Skeletal muscle tissue (tissue), 4 donors: ENCODE measurements around the gene SERPINE2. TPM values are rescaled to one million over a fixed set of nuclear protein-coding genes. Genes with fewer than 3 reads are reported as not detected.

Source experiments
- H3K27ac ChIP-seq: one replicate; pipeline ENCODE4 v1.7.0; 2013; ENCODE audit warnings: mild to moderate bottlenecking, low read depth, low read length, inconsistent platforms
- H3K27me3 ChIP-seq, 3 donors: one replicate each; pipeline ENCODE4 v1.7.0; 2013; ENCODE audit warnings: low read length in 3 of 3; ENCODE audit not compliant: control insufficient read depth in 3 of 3, insufficient read depth in 3 of 3
- H3K36me3 ChIP-seq, 3 donors: one replicate each; pipeline ENCODE4 v1.7.0; 2013; ENCODE audit warnings: low read length in 3 of 3; ENCODE audit not compliant: control insufficient read depth in 3 of 3, insufficient read depth in 3 of 3
- H3K4me1 ChIP-seq, 3 donors: one replicate each; pipeline ENCODE4 v1.7.0; 2013; ENCODE audit warnings: low read length in 3 of 3, mild to moderate bottlenecking in 3 of 3; ENCODE audit not compliant: control insufficient read depth in 3 of 3, insufficient read depth in 3 of 3
- H3K4me3 ChIP-seq, 3 donors: one replicate each; pipeline ENCODE4 v1.7.0; 2013; ENCODE audit warnings: low read length in 3 of 3
- H3K9ac ChIP-seq, 3 donors: one replicate each; pipeline ENCODE4 v1.7.0; 2013; ENCODE audit warnings: low read length in 3 of 3, mild to moderate bottlenecking in 3 of 3, moderate library complexity in 2 of 3, low read depth in 1 of 3
- H3K9me3 ChIP-seq, 3 donors: one replicate each; pipeline ENCODE4 v1.7.0; 2013; ENCODE audit warnings: low read length in 3 of 3; ENCODE audit not compliant: control insufficient read depth in 3 of 3
- total RNA-seq: library from RNA; depleted of rRNA; stranded (reverse); fragments of >200 nt; gene quantifications from one replicate; pipeline ENCODE4 v1.2.3, GENCODE V29; 2014
- donor health status: Osteomylitis.

The SERPINE2 gene
- total RNA-seq, 1 donor from 2014 or later = 33.4 TPM

- peaks cover 0 to 6% (median 0%) of the 10 kb centered on the region in 3 donors for H3K27me3 ChIP-seq
- H3K27ac ChIP-seq = no peak overlapping the region
- peaks cover 0 to 3% (median 0%) of the 10 kb centered on the region in 3 donors for H3K4me1 ChIP-seq
- H3K9ac ChIP-seq = no peak overlapping the region
- H3K4me3 ChIP-seq = no peak overlapping the region
- H3K36me3 ChIP-seq = no peaks in the 10 kb centered on the region
- no peaks in the 10 kb centered on the region for H3K9me3 ChIP-seq
These were observed 34.6 kb upstream of the SERPINE2 start for GRCh38 chr2:224073676-224074075.

GRCh38 chr2:224072541-224073188, 33.6 kb upstream of the SERPINE2 start:
- no peaks in the 10 kb centered on the region for H3K36me3 ChIP-seq
- H3K27ac ChIP-seq = peak overlapping the region; percentile 42
- H3K4me1 ChIP-seq = peaks cover 0 to 3% (median 0%) of the 10 kb centered on the region in 3 donors
- no peaks in the 10 kb centered on the region for H3K9me3 ChIP-seq
- peaks cover 0 to 6% (median 0%) of the 10 kb centered on the region in 3 donors for H3K27me3 ChIP-seq
- H3K4me3 ChIP-seq = no peak overlapping the region
- H3K9ac ChIP-seq = no peak overlapping the region

- H3K9ac ChIP-seq = no peak overlapping the region
- peaks cover 0 to 6% (median 0%) of the 10 kb centered on the region in 3 donors for H3K27me3 ChIP-seq
- no peak overlapping the region for H3K27ac ChIP-seq
- H3K4me1 ChIP-seq = peaks cover 0 to 3% (median 0%) of the 10 kb centered on the region in 3 donors
- no peak overlapping the region for H3K4me3 ChIP-seq
- H3K9me3 ChIP-seq = no peaks in the 10 kb centered on the region
- H3K36me3 ChIP-seq = no peaks in the 10 kb centered on the region
These were observed 30.1 kb upstream of the SERPINE2 start for GRCh38 chr2:224069172-224069571.

GRCh38 chr2:224063298-224063648, 24.2 kb upstream of the SERPINE2 start:
- Histone ChIP-seq H3K9me3 (no peaks in the 10 kb centered on the region), H3K4me1 (peaks cover 0 to 11% (median 0%) of the 10 kb centered on the region in 3 donors), H3K36me3 (no peaks in the 10 kb centered on the region), H3K9ac (no peak overlapping the region), H3K27me3 (no peaks in the 10 kb centered on the region), H3K4me3 (no peak overlapping the region), H3K27ac (no peak overlapping the region)

GRCh38 chr2:224062481-224063297, 23.6 kb upstream of the SERPINE2 start:
- Histone ChIP-seq H3K36me3 (no peaks in the 10 kb centered on the region), H3K4me1 (peaks cover 0 to 11% (median 0%) of the 10 kb centered on the region in 3 donors), H3K9me3 (no peaks in the 10 kb centered on the region), H3K4me3 (no peak overlapping the region), H3K27me3 (no peaks in the 10 kb centered on the region), H3K9ac (no peak overlapping the region), H3K27ac (no peak overlapping the region)

GRCh38 chr2:224060783-224061482, 21.8 kb upstream of the SERPINE2 start:
- Histone ChIP-seq H3K27ac (no peak overlapping the region), H3K27me3 (no peaks in the 10 kb centered on the region)

GRCh38 chr2:224059178-224059577, 20.1 kb upstream of the SERPINE2 start:
- no peaks in the 10 kb centered on the region for H3K36me3 ChIP-seq
- no peaks in the 10 kb centered on the region for H3K9me3 ChIP-seq
- no peaks in the 10 kb centered on the region for H3K27me3 ChIP-seq
- H3K4me3 ChIP-seq = no peak overlapping the region
- H3K27ac ChIP-seq = no peak overlapping the region
- peaks cover 0 to 11% (median 0%) of the 10 kb centered on the region in 3 donors for H3K4me1 ChIP-seq
- H3K9ac ChIP-seq = no peak overlapping the region

More at GRCh38 chr2:224060783-224061482, 21.8 kb upstream of the SERPINE2 start:
- Histone ChIP-seq H3K36me3 (no peaks in the 10 kb centered on the region), H3K9ac (no peak overlapping the region), H3K9me3 (no peaks in the 10 kb centered on the region), H3K4me1 (peaks cover 0 to 11% (median 0%) of the 10 kb centered on the region in 3 donors), H3K4me3 (no peak overlapping the region)

GRCh38 chr2:224058048-224058775, 19.1 kb upstream of the SERPINE2 start:
- no peak overlapping the region for H3K27ac ChIP-seq

GRCh38 chr2:224056889-224057288, 17.8 kb upstream of the SERPINE2 start:
- no peaks in the 10 kb centered on the region for H3K36me3 ChIP-seq
- H3K4me3 ChIP-seq = no peak overlapping the region
- no peak overlapping the region for H3K27ac ChIP-seq
- H3K9me3 ChIP-seq = no peaks in the 10 kb centered on the region
- no peaks in the 10 kb centered on the region for H3K27me3 ChIP-seq
- no peak overlapping the region for H3K9ac ChIP-seq
- H3K4me1 ChIP-seq = peaks cover 0 to 11% (median 0%) of the 10 kb centered on the region in 3 donors

More at GRCh38 chr2:224058048-224058775, 19.1 kb upstream of the SERPINE2 start:
- Histone ChIP-seq H3K36me3 (no peaks in the 10 kb centered on the region), H3K4me3 (no peak overlapping the region), H3K27me3 (no peaks in the 10 kb centered on the region), H3K4me1 (peaks cover 0 to 11% (median 0%) of the 10 kb centered on the region in 3 donors), H3K9me3 (no peaks in the 10 kb centered on the region), H3K9ac (no peak overlapping the region)
